HepG2 (cell line): ENCODE data around the gene POLE4. TPM values are rescaled to one million over a fixed set of nuclear protein-coding genes. Genes with fewer than 3 reads are reported as not detected.

Source experiments
- ATAC-seq: fragments of 200-7000 bp; cut with Tn5 transposase; 3 replicates; pipeline ENCODE4 v1.9.1; 2020; ENCODE audit warnings: mild to moderate bottlenecking, moderate library complexity
- BruUV-seq: library from RNA; stranded (reverse); fragments of 400-500 nt; replicated peaks from 2 replicates; lab custom pipeline; 2021; lab: Mats Ljungman, UMichigan
- CTCF ChIA-PET: fragments of 300-600 bp; formaldehyde crosslinking; extraction: SDS; loops from one replicate; lab custom pipeline; 2021; ENCODE audit warnings: low total read pairs, inconsistent platforms, low intra/inter-chr PET ratio; lab: Yijun Ruan, JAX
- POLR2A ChIA-PET: fragments of 350-600 bp; sonication (Branson Sonifier 250); formaldehyde crosslinking; loops from one replicate; lab custom pipeline; 2020; ENCODE audit warnings: antibody characterized with exemption, inconsistent platforms; lab: Yijun Ruan, JAX
- DNase-seq: peaks from one replicate; pipeline ENCODE4 v3.0.0-alpha.2; 2015; ENCODE audit warnings: low spot score
- FAIRE-seq: peaks from 3 replicates; lab custom pipeline; 2011; peaks lifted over from hg19 to GRCh38; lab: Jason Lieb, UNC
- H2AFZ ChIP-seq: one replicate; pipeline ENCODE4 v1.6.1; 2011; ENCODE audit warnings: low read length, inconsistent platforms
- H3K27ac ChIP-seq: fragments of 300-600 bp; 3 replicates; pipeline ENCODE4 v1.8.0; 2011; ENCODE audit warnings: mixed run types, mild to moderate bottlenecking, mixed read lengths, low read length, inconsistent platforms; ENCODE audit not compliant: insufficient read depth; ENCODE audit errors: extremely low read length
- H3K27me3 ChIP-seq, 2 experiments: fragments of 200-600 bp in 1 of 2; 2 replicates in 1 of 2; 3 replicates in 1 of 2; pipeline versions ENCODE4 v1.6.0 to v1.8.0; 2011; ENCODE audit warnings: low read length in 2 of 2, mild to moderate bottlenecking in 2 of 2, moderate library complexity in 2 of 2, inconsistent platforms in 1 of 2; ENCODE audit not compliant: insufficient read depth in 2 of 2, control insufficient read depth in 1 of 2
- H3K36me3 ChIP-seq, 2 experiments: fragments of 200-600 bp in 1 of 2; replicated peaks in 1 of 2; 2 replicates in 1 of 2; 3 replicates in 1 of 2; pipeline versions ENCODE4 v1.5.1 to v1.8.0; 2011; ENCODE audit warnings: low read length in 2 of 2, inconsistent platforms in 1 of 2; ENCODE audit not compliant: insufficient read depth in 2 of 2, control insufficient read depth in 1 of 2
- H3K4me1 ChIP-seq: 2 replicates; pipeline ENCODE4 v1.5.1; 2012; ENCODE audit warnings: low read length, inconsistent platforms; ENCODE audit not compliant: insufficient read depth
- H3K4me2 ChIP-seq: 2 replicates; pipeline ENCODE4 v1.6.0; 2011; ENCODE audit warnings: low read depth, low read length, inconsistent platforms
- H3K4me3 ChIP-seq, 3 experiments: fragments of 200-600 bp in 1 of 3; sonication (generic), shearing (Covaris generic) in 1 of 3; replicated peaks in 1 of 3; 2 replicates each; pipeline ENCODE4 v1.5.1; 2011 to 2016; ENCODE audit warnings: low read length in 3 of 3, inconsistent platforms in 2 of 3, low read depth in 2 of 3, mild to moderate bottlenecking in 2 of 3, control low read depth in 1 of 3, mixed read lengths in 1 of 3; ENCODE audit not compliant: insufficient read depth in 1 of 3
- H3K79me2 ChIP-seq: one replicate; pipeline ENCODE4 v1.6.1; 2011; ENCODE audit warnings: low read length, inconsistent platforms; ENCODE audit not compliant: insufficient read depth
- H3K9ac ChIP-seq: 2 replicates; pipeline ENCODE4 v1.6.0; 2011; ENCODE audit warnings: mild to moderate bottlenecking, low read depth, low read length, inconsistent platforms; ENCODE audit not compliant: insufficient read depth
- H3K9me3 ChIP-seq: 2 replicates; pipeline ENCODE4 v1.5.1; 2012; ENCODE audit warnings: mild to moderate bottlenecking, low read length
- H4K20me1 ChIP-seq: 2 replicates; pipeline ENCODE4 v1.6.0; 2011; ENCODE audit warnings: inconsistent platforms, mild to moderate bottlenecking, low read length, moderate library complexity; ENCODE audit not compliant: insufficient read depth
- ARID2 ChIP-seq: sonication (generic); formaldehyde crosslinking; IDR thresholded peaks from 2 replicates; pipeline ENCODE4 v1.8.1; 2022; ENCODE audit warnings: mild to moderate bottlenecking, missing genetic modification reagents, borderline replicate concordance
- CHD2 ChIP-seq: IDR thresholded peaks from 2 replicates; pipeline ENCODE4 v1.6.1; 2011; ENCODE audit warnings: low read depth, low read length, improper control_type of control experiment
- EZH2 ChIP-seq: conservative IDR thresholded peaks from 2 replicates; pipeline ENCODE4 v1.6.1; 2012; ENCODE audit warnings: mild to moderate bottlenecking, low read depth, low read length, moderate library complexity
- HDAC6 ChIP-seq: fragments of 200-600 bp; sonication (generic); IDR thresholded peaks from 2 replicates; pipeline ENCODE4 v1.7.0; 2017; ENCODE audit warnings: mild to moderate bottlenecking, antibody characterized with exemption, low read length, low read depth
- KLF9 ChIP-seq: IDR thresholded peaks from 2 replicates; pipeline ENCODE4 v1.6.1; 2016; ENCODE audit warnings: low read depth
- NBN ChIP-seq: fragments of 450-650 bp; conservative IDR thresholded peaks from 2 replicates; pipeline ENCODE4 v1.6.1; 2017
- NKX3-1 ChIP-seq: sonication (generic); formaldehyde crosslinking; IDR thresholded peaks from 2 replicates; pipeline ENCODE4 v1.5.0; 2020; ENCODE audit warnings: missing genetic modification reagents
- RBFOX2 ChIP-seq: fragments of 200-400 bp; formaldehyde crosslinking; IDR thresholded peaks from 2 replicates; pipeline ENCODE4 v1.6.1; 2017; ENCODE audit warnings: low read depth, mild to moderate bottlenecking, low read length
- RFX3 ChIP-seq: IDR thresholded peaks from 2 replicates; pipeline ENCODE4 v1.6.1; 2016; ENCODE audit warnings: missing biosample characterization, missing genetic modification reagents
- ZBTB8A ChIP-seq: sonication (generic); formaldehyde crosslinking; IDR thresholded peaks from 2 replicates; pipeline ENCODE4 v1.4.0; 2020; ENCODE audit warnings: mild to moderate bottlenecking, low read depth, missing genetic modification reagents, borderline replicate concordance
- ZC3H13 ChIP-seq: sonication (generic); formaldehyde crosslinking; IDR thresholded peaks from 2 replicates; pipeline ENCODE4 v1.8.1; 2023; ENCODE audit warnings: mild to moderate bottlenecking, missing genetic modification reagents, moderate library complexity
- ZNF205 ChIP-seq: IDR thresholded peaks from 2 replicates; pipeline ENCODE4 v1.6.1; 2018; ENCODE audit warnings: missing biosample characterization, missing genetic modification reagents
- ZNF30 ChIP-seq: sonication (generic); formaldehyde crosslinking; IDR thresholded peaks from 2 replicates; pipeline ENCODE4 v1.5.0; 2020; ENCODE audit warnings: mild to moderate bottlenecking, missing genetic modification reagents
- ZNF333 ChIP-seq: sonication (generic); formaldehyde crosslinking; IDR thresholded peaks from 2 replicates; pipeline ENCODE4 v1.4.0; 2020; ENCODE audit warnings: mild to moderate bottlenecking, missing genetic modification reagents, borderline replicate concordance
- ZNF841 ChIP-seq: sonication (generic); formaldehyde crosslinking; IDR thresholded peaks from 2 replicates; pipeline ENCODE4 v1.8.1; 2023; ENCODE audit warnings: missing genetic modification reagents, borderline replicate concordance
- WGBS: methylation state at CpG from one replicate; pipeline ENCODE4 v1.1.6; 2017; ENCODE audit warnings: low lambda C conversion rate; 5-methylcytosine and 5-hydroxymethylcytosine counted together
- in situ Hi-C: cut with HindIII; loops from 2 replicates; pipeline ENCODE4 v1.10.0; 2017; ENCODE audit warnings: low pct_unique_long_range_greater_than_20kb; ENCODE audit not compliant: extremely low pct_ligation_motif_present
- intact Hi-C: fragments of 100-400 bp; cut with micrococcal nuclease; formaldehyde crosslinking; loops from one replicate; pipeline ENCODE4 v1.10.0; 2022; ENCODE audit not compliant: unreplicated experiment
- polyA plus RNA-seq, 8 experiments: library from polyadenylated mRNA; depleted of rRNA in 3 of 8; stranded (reverse) in 7 of 8; unstranded in 1 of 8; fragments of >200 nt; fragmentation: Illumina TruSeq in 4 of 8; extraction: Trizol in 4 of 8; gene quantifications; 2 replicates each; pipeline versions ENCODE4 v1.2.1 to v1.2.3, GENCODE V29; 2011 to 2016; ENCODE audit warnings: low read depth in 4 of 8, missing spikeins in 1 of 8, mixed read lengths in 1 of 8; ENCODE audit not compliant: insufficient read depth in 1 of 8
- total RNA-seq, 5 experiments: library from RNA; depleted of rRNA; stranded (reverse); fragments of >200 nt; fragmentation: Illumina TruSeq; extraction: Trizol; gene quantifications; 2 replicates each; pipeline ENCODE4 v1.2.3, GENCODE V29; 2016; ENCODE audit warnings: low read depth in 1 of 5
- TF ChIP-seq, protein P1 (sequence below): sonication (generic); formaldehyde crosslinking; IDR thresholded peaks from 2 replicates; pipeline ENCODE4 v1.5.0; 2020; ENCODE audit warnings: mild to moderate bottlenecking, low read depth, missing genetic modification reagents, borderline replicate concordance
- TF ChIP-seq, protein P2 (sequence below): sonication (generic); formaldehyde crosslinking; IDR thresholded peaks from 2 replicates; pipeline ENCODE4 v1.5.0; 2020; ENCODE audit warnings: mild to moderate bottlenecking, missing genetic modification reagents
- TF ChIP-seq, protein P3 (sequence below): sonication (generic); formaldehyde crosslinking; IDR thresholded peaks from 2 replicates; pipeline ENCODE4 v1.4.0; 2020; ENCODE audit warnings: missing genetic modification reagents

POLE4 gene
- total and polyA plus RNA-seq, 2 of the 13 experiments (the other 11 are each of a cell fraction or from before 2014, with no cell fraction given) = 106 to 116 TPM

DNA sequence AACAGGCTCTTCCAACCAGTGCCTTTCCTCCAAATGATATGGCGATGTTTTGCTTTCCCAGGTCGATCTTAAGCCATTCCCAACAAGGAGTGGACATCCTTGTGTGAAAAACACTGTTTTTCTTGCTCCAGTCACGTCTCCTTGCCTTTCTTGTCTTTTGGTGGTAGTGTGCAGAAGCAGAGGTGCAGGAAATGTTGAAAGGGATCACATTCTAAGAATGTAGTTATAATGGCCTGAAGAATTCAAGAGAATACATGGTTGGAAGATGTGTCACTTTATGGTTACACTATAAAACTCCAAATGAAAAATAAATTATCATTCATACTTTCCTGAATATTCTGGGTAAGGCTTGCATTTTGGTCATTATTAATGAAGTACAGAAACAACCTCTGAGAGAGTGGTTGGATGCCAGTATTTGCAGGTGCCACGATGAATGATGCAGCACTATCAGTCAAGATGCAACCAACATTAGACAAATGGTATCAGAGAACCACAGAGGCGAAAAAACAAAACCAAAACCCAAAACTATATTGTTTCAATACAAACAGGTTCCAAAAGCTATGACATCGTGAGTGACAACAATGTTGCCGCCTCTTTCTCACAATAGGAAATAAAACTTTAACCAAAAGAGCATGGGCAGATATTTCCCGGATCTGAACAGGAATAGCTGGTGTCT lies 27.5 kb upstream of the POLE4 start (continued):
- TF ChIP-seq KLF9 (CRISPR knock-in tag) (no peak), HDAC6 (no peak), RBFOX2 (no peak)
- TF ChIP-seq, protein P1, sequence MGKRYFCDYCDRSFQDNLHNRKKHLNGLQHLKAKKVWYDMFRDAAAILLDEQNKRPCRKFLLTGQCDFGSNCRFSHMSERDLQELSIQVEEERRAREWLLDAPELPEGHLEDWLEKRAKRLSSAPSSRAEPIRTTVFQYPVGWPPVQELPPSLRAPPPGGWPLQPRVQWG (CRISPR knock-in tag) = no peak

DNA sequence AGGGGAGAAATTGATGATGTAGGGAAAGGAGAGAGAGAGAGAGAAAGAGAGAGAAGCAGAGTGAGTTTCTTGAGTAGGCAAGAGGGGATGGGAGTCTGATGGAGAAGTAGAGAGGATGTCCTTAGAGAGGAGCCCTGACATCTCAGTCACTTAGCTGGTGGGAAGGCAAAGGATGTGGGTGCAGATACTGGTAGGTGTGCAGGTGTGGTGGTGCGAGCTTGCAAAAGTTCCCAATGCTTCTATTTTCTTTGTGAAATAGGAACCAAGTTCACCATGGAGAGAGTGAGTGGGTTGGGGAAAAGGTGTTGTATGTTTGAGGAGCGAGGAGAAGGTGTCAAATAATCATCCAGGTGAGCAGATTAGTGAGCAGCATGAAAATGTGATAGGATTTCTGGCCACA lies 26.5 kb upstream of the POLE4 start:
- in situ Hi-C loops (no loop called here), intact Hi-C loops (no loop called here)
- peaks cover 21% of the 10 kb centered on the region for H3K4me1 ChIP-seq
- ChIA-PET CTCF (no interaction called here), POLR2A (interaction anchor here (0.7 kb wide), 1 partner anchor 22 kb away, joined by 3 read pairs; no protein-coding TSS in a partner anchor)
- no peak overlapping the region for H3K4me2 ChIP-seq
- ATAC-seq (no peak), DNase-seq (no peak), FAIRE-seq (no peak)
- no peak overlapping the region for H3K9ac ChIP-seq
- peaks cover 19 to 42% of the 10 kb centered on the region in 2 experiments for H3K36me3 ChIP-seq
- H3K27me3 ChIP-seq = no peaks in the 10 kb centered on the region
- TF ChIP-seq, protein P2, sequence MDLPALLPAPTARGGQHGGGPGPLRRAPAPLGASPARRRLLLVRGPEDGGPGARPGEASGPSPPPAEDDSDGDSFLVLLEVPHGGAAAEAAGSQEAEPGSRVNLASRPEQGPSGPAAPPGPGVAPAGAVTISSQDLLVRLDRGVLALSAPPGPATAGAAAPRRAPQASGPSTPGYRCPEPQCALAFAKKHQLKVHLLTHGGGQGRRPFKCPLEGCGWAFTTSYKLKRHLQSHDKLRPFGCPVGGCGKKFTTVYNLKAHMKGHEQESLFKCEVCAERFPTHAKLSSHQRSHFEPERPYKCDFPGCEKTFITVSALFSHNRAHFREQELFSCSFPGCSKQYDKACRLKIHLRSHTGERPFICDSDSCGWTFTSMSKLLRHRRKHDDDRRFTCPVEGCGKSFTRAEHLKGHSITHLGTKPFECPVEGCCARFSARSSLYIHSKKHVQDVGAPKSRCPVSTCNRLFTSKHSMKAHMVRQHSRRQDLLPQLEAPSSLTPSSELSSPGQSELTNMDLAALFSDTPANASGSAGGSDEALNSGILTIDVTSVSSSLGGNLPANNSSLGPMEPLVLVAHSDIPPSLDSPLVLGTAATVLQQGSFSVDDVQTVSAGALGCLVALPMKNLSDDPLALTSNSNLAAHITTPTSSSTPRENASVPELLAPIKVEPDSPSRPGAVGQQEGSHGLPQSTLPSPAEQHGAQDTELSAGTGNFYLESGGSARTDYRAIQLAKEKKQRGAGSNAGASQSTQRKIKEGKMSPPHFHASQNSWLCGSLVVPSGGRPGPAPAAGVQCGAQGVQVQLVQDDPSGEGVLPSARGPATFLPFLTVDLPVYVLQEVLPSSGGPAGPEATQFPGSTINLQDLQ (CRISPR knock-in tag) = no peak
- TF ChIP-seq, protein P3, sequence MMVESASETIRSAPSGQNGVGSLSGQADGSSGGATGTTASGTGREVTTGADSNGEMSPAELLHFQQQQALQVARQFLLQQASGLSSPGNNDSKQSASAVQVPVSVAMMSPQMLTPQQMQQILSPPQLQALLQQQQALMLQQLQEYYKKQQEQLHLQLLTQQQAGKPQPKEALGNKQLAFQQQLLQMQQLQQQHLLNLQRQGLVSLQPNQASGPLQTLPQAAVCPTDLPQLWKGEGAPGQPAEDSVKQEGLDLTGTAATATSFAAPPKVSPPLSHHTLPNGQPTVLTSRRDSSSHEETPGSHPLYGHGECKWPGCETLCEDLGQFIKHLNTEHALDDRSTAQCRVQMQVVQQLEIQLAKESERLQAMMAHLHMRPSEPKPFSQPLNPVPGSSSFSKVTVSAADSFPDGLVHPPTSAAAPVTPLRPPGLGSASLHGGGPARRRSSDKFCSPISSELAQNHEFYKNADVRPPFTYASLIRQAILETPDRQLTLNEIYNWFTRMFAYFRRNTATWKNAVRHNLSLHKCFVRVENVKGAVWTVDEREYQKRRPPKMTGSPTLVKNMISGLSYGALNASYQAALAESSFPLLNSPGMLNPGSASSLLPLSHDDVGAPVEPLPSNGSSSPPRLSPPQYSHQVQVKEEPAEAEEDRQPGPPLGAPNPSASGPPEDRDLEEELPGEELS = no peak
- TF ChIP-seq EZH2 (no peak), ZNF841 (CRISPR knock-in tag) (no peak), NKX3-1 (CRISPR knock-in tag) (no peak), NBN (no peak), ARID2 (CRISPR knock-in tag) (no peak), ZNF30 (CRISPR knock-in tag) (no peak), ZNF205 (no peak), ZC3H13 (CRISPR knock-in tag) (no peak), RFX3 (CRISPR knock-in tag) (no peak), CHD2 (no peak), ZNF333 (CRISPR knock-in tag) (no peak), ZBTB8A (CRISPR knock-in tag) (no peak)
- 97% methylated on average over 2 of the region's 2 CpGs for WGBS
- H4K20me1 ChIP-seq = no peaks in the 10 kb centered on the region
- no TSS peak for BruUV-seq
- H3K9me3 ChIP-seq = no peaks in the 10 kb centered on the region
- H2AFZ ChIP-seq = no peak overlapping the region
- peaks cover 3% of the 10 kb centered on the region for H3K79me2 ChIP-seq
- no peak overlapping the region for H3K4me3 ChIP-seq
- H3K27ac ChIP-seq = no peak overlapping the region
